ENCODE measurements around the gene CARD6. TPM values are rescaled to one million over a fixed set of nuclear protein-coding genes. Genes with fewer than 3 reads are reported as not detected.
A peak's percentile ranks its signal among the peaks of the same experiment; 100 is the strongest.

Gene CARD6
- total and polyA plus RNA-seq, 2 of the 13 experiments (the other 11 are each of a cell fraction or from before 2014, with no cell fraction given), result 0.33 to 1.4 TPM

DNA sequence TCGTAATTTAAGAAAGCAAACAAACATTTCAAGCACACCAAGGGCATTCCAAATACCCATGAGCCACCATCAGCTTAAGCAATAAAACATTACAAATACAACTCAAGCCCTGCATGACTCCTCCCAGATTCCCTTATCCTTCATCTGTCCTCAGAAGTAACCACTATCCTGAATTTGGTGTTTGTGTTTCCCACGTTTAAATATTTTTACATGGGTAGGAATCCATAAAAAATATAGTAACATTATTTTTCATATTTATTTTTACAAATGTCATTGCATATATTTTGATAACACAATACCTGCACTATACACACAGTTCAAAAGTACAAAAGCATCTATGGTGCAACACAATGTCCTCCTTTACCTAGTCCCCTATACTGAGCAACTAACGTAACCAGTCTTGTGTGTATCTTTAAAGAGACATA lies 49.4 kb upstream of the CARD6 start (continued):
- TF ChIP-seq, protein P1, sequence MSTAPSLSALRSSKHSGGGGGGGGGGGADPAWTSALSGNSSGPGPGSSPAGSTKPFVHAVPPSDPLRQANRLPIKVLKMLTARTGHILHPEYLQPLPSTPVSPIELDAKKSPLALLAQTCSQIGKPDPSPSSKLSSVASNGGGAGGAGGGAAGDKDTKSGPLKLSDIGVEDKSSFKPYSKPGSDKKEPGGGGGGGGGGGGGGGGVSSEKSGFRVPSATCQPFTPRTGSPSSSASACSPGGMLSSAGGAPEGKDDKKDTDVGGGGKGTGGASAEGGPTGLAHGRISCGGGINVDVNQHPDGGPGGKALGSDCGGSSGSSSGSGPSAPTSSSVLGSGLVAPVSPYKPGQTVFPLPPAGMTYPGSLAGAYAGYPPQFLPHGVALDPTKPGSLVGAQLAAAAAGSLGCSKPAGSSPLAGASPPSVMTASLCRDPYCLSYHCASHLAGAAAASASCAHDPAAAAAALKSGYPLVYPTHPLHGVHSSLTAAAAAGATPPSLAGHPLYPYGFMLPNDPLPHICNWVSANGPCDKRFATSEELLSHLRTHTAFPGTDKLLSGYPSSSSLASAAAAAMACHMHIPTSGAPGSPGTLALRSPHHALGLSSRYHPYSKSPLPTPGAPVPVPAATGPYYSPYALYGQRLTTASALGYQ (CRISPR knock-in tag; IDR thresholded peaks at IDR 0.05), result no peak
- no peak for TF ChIP-seq WIZ (CRISPR knock-in tag; IDR thresholded peaks at IDR 0.05)
- TF ChIP-seq, protein P2, sequence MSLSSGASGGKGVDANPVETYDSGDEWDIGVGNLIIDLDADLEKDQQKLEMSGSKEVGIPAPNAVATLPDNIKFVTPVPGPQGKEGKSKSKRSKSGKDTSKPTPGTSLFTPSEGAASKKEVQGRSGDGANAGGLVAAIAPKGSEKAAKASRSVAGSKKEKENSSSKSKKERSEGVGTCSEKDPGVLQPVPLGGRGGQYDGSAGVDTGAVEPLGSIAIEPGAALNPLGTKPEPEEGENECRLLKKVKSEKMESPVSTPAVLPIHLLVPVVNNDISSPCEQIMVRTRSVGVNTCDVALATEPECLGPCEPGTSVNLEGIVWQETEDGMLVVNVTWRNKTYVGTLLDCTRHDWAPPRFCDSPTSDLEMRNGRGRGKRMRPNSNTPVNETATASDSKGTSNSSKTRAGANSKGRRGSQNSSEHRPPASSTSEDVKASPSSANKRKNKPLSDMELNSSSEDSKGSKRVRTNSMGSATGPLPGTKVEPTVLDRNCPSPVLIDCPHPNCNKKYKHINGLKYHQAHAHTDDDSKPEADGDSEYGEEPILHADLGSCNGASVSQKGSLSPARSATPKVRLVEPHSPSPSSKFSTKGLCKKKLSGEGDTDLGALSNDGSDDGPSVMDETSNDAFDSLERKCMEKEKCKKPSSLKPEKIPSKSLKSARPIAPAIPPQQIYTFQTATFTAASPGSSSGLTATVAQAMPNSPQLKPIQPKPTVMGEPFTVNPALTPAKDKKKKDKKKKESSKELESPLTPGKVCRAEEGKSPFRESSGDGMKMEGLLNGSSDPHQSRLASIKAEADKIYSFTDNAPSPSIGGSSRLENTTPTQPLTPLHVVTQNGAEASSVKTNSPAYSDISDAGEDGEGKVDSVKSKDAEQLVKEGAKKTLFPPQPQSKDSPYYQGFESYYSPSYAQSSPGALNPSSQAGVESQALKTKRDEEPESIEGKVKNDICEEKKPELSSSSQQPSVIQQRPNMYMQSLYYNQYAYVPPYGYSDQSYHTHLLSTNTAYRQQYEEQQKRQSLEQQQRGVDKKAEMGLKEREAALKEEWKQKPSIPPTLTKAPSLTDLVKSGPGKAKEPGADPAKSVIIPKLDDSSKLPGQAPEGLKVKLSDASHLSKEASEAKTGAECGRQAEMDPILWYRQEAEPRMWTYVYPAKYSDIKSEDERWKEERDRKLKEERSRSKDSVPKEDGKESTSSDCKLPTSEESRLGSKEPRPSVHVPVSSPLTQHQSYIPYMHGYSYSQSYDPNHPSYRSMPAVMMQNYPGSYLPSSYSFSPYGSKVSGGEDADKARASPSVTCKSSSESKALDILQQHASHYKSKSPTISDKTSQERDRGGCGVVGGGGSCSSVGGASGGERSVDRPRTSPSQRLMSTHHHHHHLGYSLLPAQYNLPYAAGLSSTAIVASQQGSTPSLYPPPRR (CRISPR knock-in tag; IDR thresholded peaks at IDR 0.05; ENCODE audit: borderline replicate concordance), result no peak
- TF ChIP-seq HNF4G (IDR thresholded peaks at IDR 0.05; ENCODE audit: borderline replicate concordance, low read depth, low read length), result 0 out of 2 replicates have a peak, but pooled peaks have one; percentile 7
- no peak for TF ChIP-seq HNF4G (CRISPR knock-in tag; IDR thresholded peaks at IDR 0.05; ENCODE audit: borderline replicate concordance, low read depth)
- TF ChIP-seq, protein P3, sequence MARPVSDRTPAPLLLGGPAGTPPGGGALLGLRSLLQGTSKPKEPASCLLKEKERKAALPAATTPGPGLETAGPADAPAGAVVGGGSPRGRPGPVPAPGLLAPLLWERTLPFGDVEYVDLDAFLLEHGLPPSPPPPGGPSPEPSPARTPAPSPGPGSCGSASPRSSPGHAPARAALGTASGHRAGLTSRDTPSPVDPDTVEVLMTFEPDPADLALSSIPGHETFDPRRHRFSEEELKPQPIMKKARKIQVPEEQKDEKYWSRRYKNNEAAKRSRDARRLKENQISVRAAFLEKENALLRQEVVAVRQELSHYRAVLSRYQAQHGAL (CRISPR knock-in tag; IDR thresholded peaks at IDR 0.05; ENCODE audit: not compliant biosample characterization), result no peak
- TF ChIP-seq, protein P4, sequence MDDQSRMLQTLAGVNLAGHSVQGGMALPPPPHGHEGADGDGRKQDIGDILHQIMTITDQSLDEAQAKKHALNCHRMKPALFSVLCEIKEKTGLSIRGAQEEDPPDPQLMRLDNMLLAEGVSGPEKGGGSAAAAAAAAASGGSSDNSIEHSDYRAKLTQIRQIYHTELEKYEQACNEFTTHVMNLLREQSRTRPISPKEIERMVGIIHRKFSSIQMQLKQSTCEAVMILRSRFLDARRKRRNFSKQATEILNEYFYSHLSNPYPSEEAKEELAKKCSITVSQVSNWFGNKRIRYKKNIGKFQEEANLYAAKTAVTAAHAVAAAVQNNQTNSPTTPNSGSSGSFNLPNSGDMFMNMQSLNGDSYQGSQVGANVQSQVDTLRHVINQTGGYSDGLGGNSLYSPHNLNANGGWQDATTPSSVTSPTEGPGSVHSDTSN (CRISPR knock-in tag; IDR thresholded peaks at IDR 0.05; ENCODE audit: borderline replicate concordance), result no peak
- 0 out of 2 replicates have a peak, but pooled peaks have one; percentile 28 for TF ChIP-seq ZSCAN9 (CRISPR knock-in tag; IDR thresholded peaks at IDR 0.05; ENCODE audit: borderline replicate concordance)
- peak; percentile 79 for TF ChIP-seq HNF4A (CRISPR knock-in tag; IDR thresholded peaks at IDR 0.05)
- TF ChIP-seq, protein P5, sequence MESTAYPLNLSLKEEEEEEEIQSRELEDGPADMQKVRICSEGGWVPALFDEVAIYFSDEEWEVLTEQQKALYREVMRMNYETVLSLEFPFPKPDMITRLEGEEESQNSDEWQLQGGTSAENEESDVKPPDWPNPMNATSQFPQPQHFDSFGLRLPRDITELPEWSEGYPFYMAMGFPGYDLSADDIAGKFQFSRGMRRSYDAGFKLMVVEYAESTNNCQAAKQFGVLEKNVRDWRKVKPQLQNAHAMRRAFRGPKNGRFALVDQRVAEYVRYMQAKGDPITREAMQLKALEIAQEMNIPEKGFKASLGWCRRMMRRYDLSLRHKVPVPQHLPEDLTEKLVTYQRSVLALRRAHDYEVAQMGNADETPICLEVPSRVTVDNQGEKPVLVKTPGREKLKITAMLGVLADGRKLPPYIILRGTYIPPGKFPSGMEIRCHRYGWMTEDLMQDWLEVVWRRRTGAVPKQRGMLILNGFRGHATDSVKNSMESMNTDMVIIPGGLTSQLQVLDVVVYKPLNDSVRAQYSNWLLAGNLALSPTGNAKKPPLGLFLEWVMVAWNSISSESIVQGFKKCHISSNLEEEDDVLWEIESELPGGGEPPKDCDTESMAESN (CRISPR knock-in tag; conservative IDR thresholded peaks at IDR 0.05), result no peak
- TF ChIP-seq, protein P6, sequence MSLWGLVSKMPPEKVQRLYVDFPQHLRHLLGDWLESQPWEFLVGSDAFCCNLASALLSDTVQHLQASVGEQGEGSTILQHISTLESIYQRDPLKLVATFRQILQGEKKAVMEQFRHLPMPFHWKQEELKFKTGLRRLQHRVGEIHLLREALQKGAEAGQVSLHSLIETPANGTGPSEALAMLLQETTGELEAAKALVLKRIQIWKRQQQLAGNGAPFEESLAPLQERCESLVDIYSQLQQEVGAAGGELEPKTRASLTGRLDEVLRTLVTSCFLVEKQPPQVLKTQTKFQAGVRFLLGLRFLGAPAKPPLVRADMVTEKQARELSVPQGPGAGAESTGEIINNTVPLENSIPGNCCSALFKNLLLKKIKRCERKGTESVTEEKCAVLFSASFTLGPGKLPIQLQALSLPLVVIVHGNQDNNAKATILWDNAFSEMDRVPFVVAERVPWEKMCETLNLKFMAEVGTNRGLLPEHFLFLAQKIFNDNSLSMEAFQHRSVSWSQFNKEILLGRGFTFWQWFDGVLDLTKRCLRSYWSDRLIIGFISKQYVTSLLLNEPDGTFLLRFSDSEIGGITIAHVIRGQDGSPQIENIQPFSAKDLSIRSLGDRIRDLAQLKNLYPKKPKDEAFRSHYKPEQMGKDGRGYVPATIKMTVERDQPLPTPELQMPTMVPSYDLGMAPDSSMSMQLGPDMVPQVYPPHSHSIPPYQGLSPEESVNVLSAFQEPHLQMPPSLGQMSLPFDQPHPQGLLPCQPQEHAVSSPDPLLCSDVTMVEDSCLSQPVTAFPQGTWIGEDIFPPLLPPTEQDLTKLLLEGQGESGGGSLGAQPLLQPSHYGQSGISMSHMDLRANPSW (CRISPR knock-in tag; IDR thresholded peaks at IDR 0.05; ENCODE audit: borderline replicate concordance), result no peak
- TF ChIP-seq SOX6 (IDR thresholded peaks at IDR 0.05), result no peak
- peak; percentile 29; the same call in 1 of the 2 replicates for TF ChIP-seq SOX6 (CRISPR knock-in tag; IDR thresholded peaks at IDR 0.05)
- peak; percentile 48 for TF ChIP-seq HNRNPLL (IDR thresholded peaks at IDR 0.05; ENCODE audit: low read depth, low read length, poor library complexity, severe bottlenecking)
